Cardiac fibroblast (primary cell): Measurements from ENCODE around the gene FBXW5.

Source experiments
- DNase-seq, 2 donors: peaks; one replicate each; pipeline versions ENCODE4 v3.0.0 to v3.0.0-alpha.2; 2010; ENCODE audit warnings: low read depth in 2 of 2
- H3K4me3 ChIP-seq, 2 donors: replicated peaks in 1 of 2; 1 replicate in 1 of 2; 2 replicates in 1 of 2; pipeline ENCODE4 v1.5.1; 2011; ENCODE audit warnings: low read depth in 2 of 2, low read length in 2 of 2, mild to moderate bottlenecking in 2 of 2, moderate library complexity in 1 of 2
- CTCF ChIP-seq: IDR thresholded peaks from one replicate; pipeline ENCODE4 v1.5.1; 2011; ENCODE audit warnings: low read depth, mild to moderate bottlenecking, low read length, inconsistent platforms

Gene FBXW5

GRCh38 chr9:136951541-136952320, 7.2 kb upstream of the FBXW5 start, which contains the start of gene LCN12:
TSS of gene LCN12 (plus strand) at chr9:136952273. CDS start at chr9:136952328, 55 bp downstream.
- no peak within 1 kb of the TSS for H3K4me3 ChIP-seq
- DNase-seq = no peak
- no peak for TF ChIP-seq CTCF

- H3K4me3 ChIP-seq = no peak overlapping the region
- DNase-seq = no peak
- no peak for TF ChIP-seq CTCF
Observed at GRCh38 chr9:136950656-136951276, 6.2 kb upstream of the FBXW5 start.

- peak overlapping the region; percentile 42 to 51 for H3K4me3 ChIP-seq
- peak; percentile 82 to 83 for DNase-seq
- no peak for TF ChIP-seq CTCF
Observed at GRCh38 chr9:136949817-136950655, 5.5 kb upstream of the FBXW5 start.

- no peak for TF ChIP-seq CTCF
- no peak for DNase-seq
- peak overlapping the region; percentile 42 to 51 for H3K4me3 ChIP-seq
Observed at GRCh38 chr9:136949239-136949816, 4.8 kb upstream of the FBXW5 start.

GRCh38 chr9:136947955-136948510, 3.5 kb upstream of the FBXW5 start:
- no peak overlapping the region for H3K4me3 ChIP-seq
- TF ChIP-seq CTCF = peak; percentile 44
- peak; percentile 46 to 49 for DNase-seq
